Mucosa of rectum (tissue), 2 donors: ENCODE measurements around the gene SPANXN5.
"Not testable (repeated sequence)": the region's sequence is repeated elsewhere in the genome, so short reads cannot be mapped to it uniquely, and the experiment has no call there.

Experiments
- H3K27ac ChIP-seq, 2 donors: one replicate each; pipeline ENCODE4 v1.7.0; 2013; ENCODE audit warnings: inconsistent platforms in 2 of 2, low read depth in 2 of 2, low read length in 2 of 2
- H3K27me3 ChIP-seq, 2 donors: one replicate each; pipeline ENCODE4 v1.7.0; 2013; ENCODE audit warnings: low read length in 2 of 2; ENCODE audit not compliant: control insufficient read depth in 2 of 2, insufficient read depth in 2 of 2
- H3K36me3 ChIP-seq, 2 donors: one replicate each; pipeline ENCODE4 v1.7.0; 2013; ENCODE audit warnings: low read length in 2 of 2; ENCODE audit not compliant: control insufficient read depth in 2 of 2, insufficient read depth in 2 of 2
- H3K4me1 ChIP-seq, 2 donors: one replicate each; pipeline ENCODE4 v1.7.0; 2013; ENCODE audit warnings: low read length in 2 of 2, mild to moderate bottlenecking in 1 of 2; ENCODE audit not compliant: control insufficient read depth in 2 of 2, insufficient read depth in 2 of 2
- H3K4me3 ChIP-seq, 2 donors: one replicate each; pipeline ENCODE4 v1.7.0; 2013; ENCODE audit warnings: low read length in 2 of 2
- H3K9ac ChIP-seq, 2 donors: one replicate each; pipeline ENCODE4 v1.7.0; 2013; ENCODE audit warnings: low read length in 2 of 2, low read depth in 1 of 2, mild to moderate bottlenecking in 1 of 2
- H3K9me3 ChIP-seq, 2 donors: one replicate each; pipeline ENCODE4 v1.7.0; 2013; ENCODE audit warnings: low read length in 2 of 2; ENCODE audit not compliant: control insufficient read depth in 2 of 2
- donor health status: healthy.
- donor health status: Normal muscosa, but diverticular disease.

SPANXN5 gene

GRCh38 chrX:52765983-52766382 is 31.2 kb downstream of the SPANXN5 start:
- H3K4me3 ChIP-seq, H3K27ac ChIP-seq, H3K27me3 ChIP-seq, H3K9me3 ChIP-seq, H3K4me1 ChIP-seq, H3K36me3 ChIP-seq, H3K9ac ChIP-seq: not testable (repeated sequence)

- H3K9me3 ChIP-seq, H3K27ac ChIP-seq, H3K4me3 ChIP-seq, H3K36me3 ChIP-seq, H3K9ac ChIP-seq, H3K27me3 ChIP-seq, H3K4me1 ChIP-seq: not testable (repeated sequence)
These were observed 46.3 kb downstream of the SPANXN5 start, which contains the start of gene SSX2B for GRCh38 chrX:52750952-52751351. Gene SSX2B, plus strand, starts transcription at chrX:52751252. Its CDS starts 1,429 bp downstream, at chrX:52752681.
